Measurements from ENCODE around the gene C2orf92.

Gene C2orf92

DNA sequence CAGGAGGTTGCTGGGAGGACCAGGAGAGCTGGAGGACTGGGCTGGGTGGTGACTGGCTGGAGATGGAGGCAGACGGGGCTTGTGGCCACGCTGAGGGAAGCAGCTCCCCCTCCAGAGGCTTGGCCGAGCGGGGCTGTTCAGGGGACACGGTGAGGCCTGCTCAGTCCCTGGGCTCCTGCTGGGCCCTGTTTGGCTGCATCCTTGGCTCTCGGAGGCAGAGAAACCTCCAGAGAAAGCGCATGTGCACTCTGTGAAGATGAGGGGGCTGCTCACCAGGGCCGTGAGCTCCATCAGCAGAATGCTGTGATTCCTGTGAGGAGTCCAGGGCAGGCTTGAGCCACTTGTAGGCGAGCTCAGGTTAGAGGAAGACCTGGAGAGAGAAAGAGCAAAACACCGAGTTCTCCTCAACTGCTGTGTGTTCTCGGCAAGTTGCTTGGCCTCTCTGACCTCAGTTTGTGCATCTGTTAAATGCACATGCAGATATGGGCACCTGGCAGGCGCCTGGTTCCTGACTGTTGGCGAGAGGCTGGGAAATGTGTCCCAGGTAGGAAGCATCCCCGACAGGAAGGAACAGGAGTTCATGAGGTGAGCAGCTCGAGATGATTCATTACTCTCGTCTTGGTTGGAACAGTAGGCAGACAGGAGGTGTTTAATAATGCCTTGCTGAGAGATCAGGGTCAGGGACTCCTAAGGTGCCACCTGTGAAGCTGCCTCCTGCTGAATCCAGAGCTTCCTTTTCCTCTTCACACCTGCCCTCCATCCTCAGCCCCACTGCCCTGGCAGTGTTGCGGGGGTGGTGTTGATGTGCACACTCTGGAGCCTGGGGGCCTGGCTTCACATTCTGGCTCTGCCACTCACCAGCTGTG, 44.8 kb downstream of the C2orf92 start:
- no peak for DNase-seq (ENCODE audit: low read depth, low spot score)

DNA sequence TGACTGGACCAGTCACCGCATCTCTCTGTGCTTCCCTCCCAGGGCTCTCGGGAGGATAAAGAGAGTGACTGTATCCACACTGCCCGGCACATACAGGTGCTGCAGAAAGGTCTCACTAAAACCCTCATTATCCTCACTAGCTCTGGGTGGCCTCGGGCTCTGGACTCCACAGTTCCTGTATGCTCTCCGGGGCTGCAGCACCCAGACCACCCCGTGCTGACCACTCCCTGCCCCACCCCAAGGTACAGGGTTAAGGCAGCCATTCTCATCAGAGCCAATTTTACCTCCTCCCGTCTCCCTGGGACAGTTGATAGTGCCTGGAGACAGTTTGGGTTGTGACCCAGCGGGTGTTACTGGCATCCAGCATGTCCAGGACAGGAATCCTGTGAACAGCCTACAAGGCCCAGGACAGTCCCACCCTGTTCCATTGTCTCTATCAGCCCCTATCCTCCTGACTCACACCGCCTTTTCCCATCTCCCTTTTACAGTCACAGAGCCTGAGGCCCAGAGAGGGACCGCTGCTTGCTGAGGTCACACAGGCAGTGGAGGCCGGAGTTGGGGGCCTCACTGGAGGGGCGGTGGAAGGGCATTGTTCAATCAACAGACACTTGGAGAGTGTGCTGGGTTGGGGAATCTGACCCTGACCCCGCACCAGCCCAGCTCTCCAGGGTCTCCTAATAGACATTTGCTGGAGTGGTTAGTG, 45.6 kb downstream of the C2orf92 start:
- DNase-seq (ENCODE audit: low read depth, low spot score), result no peak

DNA sequence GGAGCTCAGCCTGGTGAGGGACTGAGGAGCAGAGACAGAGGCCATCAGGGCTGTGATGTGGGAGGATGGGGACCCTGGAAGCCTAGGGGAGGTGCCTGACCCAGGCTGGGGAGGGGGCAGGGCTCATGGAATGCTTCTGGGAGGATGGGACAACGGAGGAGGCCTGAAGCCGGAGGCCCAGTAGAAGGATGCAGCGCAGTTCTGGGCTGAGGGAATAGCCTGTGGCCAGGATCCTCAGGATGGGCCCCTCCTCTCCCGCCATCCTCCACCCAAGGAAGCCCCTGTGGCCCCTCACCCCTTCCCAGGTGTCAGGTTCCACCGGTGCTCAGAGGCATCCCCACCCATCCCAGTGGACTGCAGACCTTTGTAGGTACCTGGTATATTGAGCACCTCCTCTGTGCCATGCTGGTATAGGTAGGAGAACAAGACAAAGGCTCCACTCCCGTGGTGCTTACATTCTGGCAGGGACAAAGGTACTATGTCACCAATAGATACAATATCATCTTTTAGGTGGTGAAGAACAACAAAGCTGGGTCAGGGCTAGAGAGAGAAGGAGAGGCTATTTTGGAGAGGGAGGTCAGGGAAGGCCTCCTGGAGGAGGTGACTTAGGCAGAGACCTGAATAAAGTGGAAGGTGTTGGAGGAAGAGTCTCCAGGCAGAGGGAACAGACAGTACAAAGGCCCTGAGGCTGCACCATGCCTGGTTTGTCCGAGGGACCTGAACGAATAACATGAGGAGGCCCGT, 46.6 kb downstream of the C2orf92 start:
- DNase-seq (ENCODE audit: low read depth, low spot score), result no peak

DNA sequence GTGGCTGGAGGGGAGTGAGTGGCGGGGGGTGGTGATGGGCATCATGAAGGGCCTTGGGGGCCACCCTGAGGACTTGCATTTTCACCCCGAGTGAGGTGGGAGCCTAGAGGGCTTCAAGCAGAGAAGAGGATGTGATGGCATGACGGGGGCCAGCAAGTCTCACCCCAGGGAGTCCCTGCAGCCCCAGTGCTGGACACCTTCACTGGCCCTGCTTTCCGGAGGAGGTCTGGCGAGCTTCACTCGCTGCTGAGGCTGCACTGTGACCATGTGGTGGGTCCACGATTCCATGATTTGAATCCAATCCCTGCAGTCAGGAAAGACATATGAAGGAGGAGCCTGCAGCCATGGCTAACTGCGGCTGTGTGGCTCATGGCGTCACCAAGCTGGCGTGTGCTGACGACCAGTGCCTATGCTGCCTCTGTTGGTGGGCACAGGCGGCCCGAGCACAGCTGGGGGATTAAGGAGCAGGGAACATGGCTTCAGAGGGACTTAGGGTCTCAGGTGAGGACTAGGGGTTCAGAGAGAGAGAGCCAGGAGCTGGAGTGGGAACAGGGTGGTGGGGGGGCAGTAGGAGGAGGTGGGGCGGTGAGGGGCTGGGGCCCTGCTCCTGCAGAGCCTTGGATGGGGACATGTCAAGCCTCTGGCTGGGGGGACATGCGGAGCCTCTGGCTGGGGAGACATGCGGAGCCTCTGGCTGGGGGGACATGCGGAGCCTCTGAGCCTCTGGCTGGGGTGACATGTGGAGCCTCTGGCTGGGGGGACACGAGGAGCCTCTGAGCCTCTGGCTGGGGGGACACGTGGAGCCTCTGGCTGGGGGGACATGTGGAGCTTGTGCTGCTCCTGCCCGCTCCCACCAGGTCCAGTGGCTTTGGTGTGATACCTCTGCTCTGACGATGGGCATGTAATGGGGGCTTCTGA, 47.4 kb downstream of the C2orf92 start:
- DNase-seq (ENCODE audit: low read depth, low spot score), result no peak

DNA sequence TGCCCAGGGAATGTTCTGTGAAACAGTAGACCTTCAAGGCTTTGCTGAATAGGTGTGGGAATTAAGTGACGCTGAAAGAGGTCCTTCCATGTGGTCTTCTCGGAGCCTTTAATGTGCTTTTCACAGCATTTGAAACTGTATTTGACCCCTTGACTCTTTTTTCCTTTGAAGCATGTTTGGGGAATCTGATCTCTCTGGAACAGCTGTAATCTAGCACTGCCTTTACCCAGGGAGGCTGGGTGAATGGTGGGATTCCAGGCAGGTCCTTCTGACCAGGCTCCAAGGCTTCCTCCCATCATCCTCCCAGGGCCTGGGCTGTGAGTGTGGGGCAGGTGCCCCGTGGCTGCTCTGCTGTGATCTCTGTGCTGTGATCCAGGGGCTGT, 48.1 kb downstream of the C2orf92 start:
- no peak for DNase-seq (ENCODE audit: low read depth, low spot score)

DNA sequence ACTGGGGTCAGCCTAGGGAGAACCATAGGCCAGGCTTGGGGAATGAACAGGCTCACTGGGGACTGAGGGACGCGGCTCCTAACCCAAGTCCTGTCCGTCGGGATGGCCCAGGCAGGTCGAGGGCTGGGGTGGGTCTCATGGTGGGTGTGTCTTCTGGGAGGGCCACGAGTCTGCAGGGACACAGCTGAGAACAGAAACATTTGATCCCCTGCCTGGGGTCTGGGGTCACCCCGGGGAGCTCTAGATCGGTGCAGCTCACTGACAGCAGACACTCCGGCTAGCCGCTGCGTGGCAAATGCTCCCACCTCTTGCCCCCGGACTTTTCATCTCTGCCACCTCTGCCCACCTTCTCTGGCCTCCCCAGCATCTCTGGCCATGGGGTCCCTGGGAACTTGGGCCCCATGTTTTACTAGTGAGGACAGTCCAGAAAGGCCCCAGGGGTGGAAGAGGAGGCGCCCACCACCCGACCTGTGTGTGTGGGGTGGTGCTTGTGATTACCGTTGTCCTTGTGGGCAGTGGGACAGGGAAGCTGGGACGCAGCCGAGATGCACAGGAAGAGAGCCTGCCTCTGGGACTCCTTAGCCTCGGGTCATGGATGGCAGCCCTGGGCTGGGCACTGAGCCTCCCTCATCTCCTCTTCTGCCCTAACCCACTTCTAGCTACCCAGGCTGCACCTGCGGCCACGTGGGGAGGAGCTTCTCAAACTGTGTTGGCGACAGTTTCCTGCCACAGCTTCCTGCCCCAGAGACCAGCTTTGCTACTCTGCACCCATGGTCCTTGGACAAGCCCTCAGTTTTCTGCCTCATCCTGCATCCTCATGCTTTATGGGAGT, 48.8 kb downstream of the C2orf92 start:
- no peak for DNase-seq (ENCODE audit: low read depth, low spot score)

DNA sequence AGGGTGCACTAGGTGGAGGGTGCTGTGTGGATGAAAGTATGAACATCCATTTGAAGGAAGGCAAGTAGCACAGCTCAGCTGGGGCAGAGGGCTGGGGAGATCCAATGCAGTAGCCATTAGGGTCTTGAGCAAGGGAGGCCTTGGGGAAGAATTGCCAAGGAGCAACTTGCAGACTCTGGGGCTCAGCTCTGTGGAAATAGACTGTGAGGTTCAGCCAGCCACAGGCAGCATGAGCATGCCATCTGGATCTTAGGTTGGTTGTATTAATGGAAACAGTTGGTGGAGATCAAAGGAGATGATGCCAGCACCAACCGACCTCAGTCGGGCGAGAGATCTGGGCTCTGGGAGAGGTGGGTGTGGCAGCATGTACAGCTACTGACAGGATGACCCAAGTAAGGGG, 49.4 kb downstream of the C2orf92 start:
- DNase-seq (ENCODE audit: low read depth, low spot score), result no peak

DNA sequence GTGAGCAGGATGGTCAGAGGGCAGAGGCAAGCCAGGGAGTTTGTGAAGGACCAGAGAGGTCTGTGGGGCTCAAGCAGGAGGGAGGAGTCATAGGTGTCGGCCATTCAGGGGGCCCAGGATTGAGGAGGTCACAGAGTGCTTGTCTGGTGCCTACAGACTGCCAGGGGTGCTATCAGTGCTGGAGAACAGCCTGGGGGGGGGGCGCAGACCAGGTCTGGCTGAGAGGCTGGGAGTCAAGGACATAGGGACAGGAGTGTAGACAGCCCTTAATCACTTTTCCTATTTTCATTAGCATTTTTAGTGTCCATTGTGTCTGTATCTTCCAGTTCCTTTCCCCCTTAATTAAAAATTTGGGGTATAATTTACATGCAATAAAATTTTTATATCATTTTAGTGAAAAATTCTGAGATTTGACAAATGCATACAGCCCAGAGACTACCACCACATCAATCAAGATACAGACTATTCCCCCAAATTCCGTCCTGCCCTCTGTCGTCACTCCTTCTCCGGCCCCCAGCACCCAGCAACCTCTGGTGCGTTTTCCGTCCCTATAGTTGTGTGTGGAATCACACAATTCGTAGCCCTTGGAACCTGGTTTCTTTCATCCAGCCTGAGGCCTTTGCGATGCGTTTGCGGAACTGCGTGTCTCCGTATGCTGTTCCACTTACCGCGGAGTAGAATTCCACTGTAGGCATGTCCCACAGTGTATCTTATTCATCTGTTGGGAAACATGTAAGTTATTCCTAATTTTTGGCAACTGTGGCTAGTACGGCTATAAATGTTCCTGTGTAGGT, 50.0 kb downstream of the C2orf92 start:
- no peak for DNase-seq (ENCODE audit: low read depth, low spot score)

DNA sequence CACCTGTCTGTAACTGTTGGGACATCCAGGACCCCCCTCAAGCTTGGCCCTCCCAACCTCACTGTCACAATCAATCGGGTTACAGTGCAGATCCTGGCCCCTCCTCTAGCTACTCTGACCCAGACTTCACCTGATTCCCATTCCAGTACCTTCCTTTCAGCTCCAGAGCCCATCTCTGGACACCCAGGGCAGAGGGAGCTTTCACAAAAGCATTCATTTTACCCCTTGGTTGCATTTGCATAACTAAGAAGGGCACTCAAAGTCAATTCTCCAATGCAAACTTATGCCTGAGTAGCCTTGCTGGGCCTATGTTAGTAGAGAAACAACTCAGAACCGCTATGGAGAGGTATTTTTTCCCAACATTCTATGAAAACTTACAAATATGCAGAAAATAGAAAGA, 51.2 kb downstream of the C2orf92 start:
- DNase-seq (ENCODE audit: low read depth, low spot score), result no peak

DNA sequence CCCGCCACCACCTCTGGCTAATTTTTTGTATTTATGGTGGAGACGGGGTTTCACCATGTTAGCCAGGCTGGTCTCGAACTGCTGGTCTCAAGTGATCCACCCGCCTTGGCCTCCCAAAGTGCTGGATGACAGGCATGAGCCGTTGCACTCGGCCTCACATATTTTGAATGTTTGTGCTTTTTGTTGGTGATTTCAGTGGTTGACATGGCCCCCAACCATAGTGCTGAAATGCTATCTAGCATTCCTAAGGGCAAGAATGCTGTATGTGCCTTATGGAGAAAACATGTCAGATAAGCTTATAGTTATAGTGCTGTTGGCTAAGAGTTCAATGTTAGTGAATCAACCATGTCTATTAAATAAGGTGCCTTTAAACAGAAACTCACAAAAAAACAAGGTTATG, 52.7 kb downstream of the C2orf92 start:
- peak; percentile 40 for DNase-seq (ENCODE audit: low read depth, low spot score)

DNA sequence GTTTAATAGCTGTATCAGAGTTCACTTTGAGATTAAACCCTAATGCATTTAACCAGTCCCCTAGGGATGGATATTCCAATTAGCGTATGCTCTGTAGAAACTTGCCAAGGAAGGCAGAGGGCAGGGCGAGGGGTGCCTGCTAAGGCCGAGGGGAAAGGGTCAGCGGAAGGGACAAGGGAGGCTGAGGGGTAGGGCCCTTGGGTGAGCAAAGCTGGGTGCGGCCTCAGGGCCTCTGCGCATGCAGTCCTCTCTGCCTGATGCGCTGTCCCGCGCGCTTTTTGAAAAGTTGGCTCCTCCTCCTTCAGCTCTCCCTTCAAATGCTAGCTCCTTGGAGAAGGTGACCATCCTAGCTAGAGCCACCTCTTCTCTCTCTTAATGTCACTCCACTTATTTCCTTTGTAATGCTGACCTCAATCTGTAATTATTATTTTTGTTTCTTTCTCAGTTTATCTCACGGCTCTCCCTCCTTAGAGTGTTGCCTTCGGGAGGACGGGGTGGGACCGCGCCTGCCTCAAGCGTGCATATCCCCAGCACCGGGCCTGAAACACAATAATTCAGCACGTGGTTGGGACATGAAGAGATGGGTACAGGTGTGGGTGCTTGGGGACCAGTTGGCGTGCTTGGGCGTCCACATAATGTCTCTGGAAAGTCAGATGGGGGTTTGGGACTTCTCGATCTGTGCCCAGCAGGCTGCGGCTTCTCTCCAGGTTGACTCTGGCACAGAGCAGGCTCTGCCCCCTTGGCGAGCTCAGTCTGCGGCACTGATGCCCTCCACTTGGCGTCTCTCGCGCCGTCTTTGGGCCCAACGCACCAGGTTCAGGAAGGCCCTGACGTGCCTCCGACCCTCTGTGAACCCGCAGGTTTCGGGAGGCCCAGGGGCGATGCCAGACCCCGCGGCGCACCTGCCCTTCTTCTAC, 53.9 kb downstream of the C2orf92 start:
- DNase-seq (ENCODE audit: low read depth, low spot score), result no peak

DNA sequence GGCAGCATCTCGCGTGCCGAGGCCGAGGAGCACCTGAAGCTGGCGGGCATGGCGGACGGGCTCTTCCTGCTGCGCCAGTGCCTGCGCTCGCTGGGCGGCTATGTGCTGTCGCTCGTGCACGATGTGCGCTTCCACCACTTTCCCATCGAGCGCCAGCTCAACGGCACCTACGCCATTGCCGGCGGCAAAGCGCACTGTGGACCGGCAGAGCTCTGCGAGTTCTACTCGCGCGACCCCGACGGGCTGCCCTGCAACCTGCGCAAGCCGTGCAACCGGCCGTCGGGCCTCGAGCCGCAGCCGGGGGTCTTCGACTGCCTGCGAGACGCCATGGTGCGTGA, 54.5 kb downstream of the C2orf92 start:
- no peak for DNase-seq (ENCODE audit: low read depth, low spot score)

DNA sequence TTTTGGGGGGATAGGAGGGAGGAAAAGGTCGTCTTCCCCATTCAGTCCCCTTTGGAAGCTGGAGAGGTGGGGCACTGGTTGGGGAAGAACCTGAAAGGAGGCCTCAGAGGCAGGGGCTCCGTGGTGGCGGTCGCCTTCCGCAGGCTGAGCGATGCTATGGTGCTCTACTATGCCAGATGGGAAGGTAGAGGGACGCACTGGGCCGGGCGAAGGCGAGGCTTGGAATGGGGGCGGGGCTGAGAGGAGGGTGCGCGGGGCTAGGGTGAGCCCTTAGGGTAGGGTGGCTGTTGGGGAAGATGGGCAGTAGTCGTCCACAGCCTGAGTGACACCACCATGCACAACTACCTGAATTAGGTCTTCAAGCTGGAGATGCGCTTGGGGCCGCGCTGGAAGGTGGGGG, 55.0 kb downstream of the C2orf92 start:
- no peak for DNase-seq (ENCODE audit: low read depth, low spot score)

DNA sequence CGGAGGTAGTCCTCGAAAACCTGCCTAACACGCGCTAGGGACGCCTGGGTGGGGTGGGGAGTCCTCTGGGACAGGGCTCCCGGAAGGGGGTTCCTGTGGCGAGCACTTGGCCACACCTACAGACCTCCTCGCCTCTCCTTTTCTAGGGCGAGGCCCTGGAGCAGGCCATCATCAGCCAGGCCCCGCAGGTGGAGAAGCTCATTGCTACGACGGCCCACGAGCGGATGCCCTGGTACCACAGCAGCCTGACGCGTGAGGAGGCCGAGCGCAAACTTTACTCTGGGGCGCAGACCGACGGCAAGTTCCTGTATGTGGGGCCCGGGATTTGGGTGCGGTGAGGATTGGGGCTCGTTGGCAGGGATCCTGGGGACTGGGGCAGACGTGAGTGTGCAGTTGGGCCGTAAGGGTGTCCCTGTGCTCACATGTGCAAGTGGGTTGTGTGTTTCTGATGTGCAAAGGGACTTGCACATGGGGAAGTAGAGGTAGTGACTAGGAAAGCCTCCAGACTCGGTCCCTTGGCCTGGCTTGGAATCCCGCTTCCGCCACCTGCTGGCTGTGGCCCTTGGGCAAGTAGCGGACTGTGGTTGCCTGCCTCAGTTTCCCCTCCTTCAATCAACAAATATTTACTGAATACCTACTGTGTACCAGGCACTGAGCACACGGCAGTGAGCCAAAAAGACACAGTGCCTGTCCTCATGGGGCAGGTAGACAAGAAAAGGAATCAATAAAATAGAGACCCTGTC, 55.6 kb downstream of the C2orf92 start:
- DNase-seq (ENCODE audit: low read depth, low spot score), result no peak

DNA sequence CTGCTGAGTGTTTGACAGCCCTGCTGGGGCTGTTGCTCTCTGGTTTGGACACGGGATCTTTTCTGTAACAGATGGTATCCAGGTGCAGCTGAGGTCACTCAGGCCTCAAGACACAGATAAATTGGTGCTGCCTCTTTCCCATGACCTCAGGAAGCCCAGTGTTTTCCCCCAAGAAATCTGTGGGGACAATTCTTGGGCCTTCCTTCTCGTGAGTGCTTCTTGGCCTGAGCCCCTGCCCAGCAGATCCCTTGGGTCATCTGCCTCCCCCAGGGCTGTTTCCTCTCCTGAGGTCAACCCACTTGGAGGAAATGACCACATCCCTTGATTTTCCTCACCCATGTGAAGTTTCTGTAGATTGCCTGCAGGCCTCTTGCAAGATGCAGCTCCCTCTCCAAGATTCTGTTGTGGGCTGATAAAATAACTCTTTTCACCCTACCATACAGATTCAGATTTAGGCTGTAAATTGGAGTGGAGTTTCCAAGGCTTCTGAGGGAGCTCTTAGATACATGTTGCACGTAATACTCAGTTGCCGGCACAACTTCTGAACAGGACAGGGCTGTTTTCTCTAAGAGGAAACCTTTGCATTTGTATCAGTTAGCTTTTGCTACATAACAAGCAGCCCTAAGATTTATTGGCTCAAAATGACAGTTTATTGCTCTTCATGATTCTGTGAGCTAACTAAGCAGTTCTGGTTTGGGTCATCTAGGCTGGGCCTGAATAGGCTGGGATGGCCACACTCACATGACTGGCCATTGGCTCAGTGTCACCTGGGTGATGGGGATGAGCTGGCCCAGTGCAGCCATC, 57.0 kb downstream of the C2orf92 start:
- DNase-seq (ENCODE audit: low read depth, low spot score), result no peak

DNA sequence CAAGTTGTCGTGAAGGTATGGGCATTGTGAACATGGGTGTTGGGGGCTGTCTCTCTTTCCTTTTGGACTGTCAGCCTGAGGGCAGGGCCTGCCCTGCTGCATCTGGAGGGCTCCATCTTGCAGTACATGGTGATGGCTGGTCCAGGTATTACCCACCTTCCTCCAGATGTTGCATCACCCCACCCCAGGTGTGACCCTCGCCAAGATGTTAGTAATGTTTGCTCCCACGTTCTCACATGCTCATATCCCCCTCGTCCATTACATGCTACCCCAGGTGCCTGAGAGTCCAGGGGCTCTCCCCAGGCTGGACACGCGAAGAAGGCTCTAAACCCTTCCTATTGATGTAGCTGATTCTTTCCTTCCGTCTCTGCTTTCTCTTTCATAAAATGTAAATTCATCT, 57.8 kb downstream of the C2orf92 start:
- DNase-seq (ENCODE audit: low read depth, low spot score), result no peak

DNA sequence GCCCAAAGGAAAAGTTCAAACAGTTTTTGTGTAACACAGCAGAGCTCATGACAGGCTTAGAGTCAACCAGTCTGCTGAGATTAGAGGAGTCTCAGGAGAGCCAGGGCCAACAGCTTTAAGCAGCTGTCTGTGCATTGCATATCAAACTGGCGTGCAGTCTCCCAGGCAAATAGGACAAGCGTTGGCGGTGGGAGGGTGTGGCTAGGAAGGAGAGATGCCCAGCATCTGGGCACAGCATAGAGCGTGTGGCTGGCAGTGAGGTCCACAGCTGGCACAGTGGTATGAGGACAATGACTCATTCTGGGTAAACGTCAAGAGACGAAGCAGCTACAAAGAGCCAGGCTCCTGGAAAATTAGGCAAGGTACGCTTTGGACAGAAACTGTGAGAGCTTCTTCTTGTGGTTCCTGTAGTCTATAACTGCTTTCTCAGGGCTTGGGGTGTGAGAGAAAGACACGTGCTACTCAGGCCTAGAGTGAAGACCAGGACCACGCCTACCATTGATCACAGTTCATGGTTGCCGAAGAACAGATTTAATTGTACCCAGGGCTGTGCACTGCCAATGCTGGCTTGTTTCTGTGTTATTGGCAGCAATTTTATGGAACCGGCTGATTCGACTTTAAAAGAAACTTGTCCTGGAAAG, 58.7 kb downstream of the C2orf92 start:
- DNase-seq (ENCODE audit: low read depth, low spot score), result no peak
